ENCODE data around the gene SKP1.

The SKP1 gene

DNA sequence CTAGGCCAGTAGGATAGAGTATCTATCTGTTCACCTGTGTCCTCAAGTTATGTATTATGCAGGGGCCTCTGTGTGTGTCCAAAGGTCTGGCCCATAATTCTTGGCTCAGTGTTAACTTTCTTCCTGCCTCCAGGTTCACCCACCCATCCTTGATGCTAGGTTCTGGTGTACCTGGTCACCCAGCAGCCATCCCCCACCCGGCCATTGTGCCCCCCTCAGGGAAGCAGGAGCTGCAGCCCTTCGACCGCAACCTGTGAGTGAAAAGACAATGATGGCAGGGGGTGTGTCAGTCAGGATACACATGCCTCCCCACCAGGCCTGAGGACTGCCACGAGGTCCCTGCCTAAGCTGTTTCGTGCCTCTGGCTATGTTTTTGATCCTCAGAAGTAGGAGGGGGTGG lies 34.7 kb downstream of the SKP1 start:
- no peak for DNase-seq

GRCh38 chr5:134141331-134142050 lies 35.3 kb downstream of the SKP1 start:
- DNase-seq, result no peak

- DNase-seq, result peak; percentile 44
Measured at GRCh38 chr5:134140530-134141201, 36.1 kb downstream of the SKP1 start.

- no peak for DNase-seq
Measured at GRCh38 chr5:134139891-134140469, 36.8 kb downstream of the SKP1 start.

- no peak for DNase-seq
Measured at GRCh38 chr5:134139377-134139851, 37.3 kb downstream of the SKP1 start.

DNA sequence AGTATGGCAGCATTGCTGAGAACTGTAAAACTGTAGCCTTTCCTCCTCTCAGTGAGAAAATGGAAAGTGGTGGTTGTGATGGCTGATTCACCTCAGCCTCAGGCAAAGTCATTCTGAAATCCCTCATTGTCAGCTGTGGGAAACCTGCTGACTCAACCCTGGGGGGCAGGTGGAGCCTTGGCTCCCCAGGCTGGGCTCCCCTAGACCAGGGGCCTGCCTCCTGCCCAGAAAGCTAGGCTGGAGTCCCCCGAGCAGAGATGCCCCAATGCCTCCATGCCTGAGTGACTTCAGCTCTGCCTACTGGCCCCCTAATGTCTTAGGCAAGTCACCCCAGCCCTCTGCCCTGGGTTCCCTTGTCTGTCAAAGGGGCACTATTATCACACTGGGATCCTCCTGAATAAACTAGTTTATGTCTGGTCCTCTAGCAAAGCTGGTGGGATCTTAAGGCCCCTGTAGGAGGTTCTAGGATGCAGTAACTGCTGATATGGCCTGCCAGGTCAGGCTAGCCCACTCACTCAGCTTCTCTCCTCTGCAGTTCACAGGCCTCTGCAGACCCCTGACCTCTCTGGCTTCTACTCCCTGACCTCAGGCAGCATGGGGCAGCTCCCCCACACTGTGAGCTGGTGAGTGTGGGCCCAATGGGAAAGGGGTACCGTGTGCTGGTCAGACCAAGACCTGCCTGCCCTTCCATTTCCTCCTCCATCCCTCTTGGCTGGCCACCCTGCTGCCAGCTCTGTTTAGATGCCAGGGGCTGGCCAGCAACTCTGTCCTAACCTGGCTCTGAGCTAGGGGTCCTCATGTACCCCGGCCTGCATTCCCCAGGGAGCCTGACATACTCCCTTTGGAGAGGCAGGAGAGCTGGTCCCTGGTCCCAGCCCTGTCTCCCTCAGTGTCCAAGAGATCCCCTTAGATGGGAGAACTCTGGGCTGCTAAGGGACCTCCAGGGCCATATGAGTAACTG lies 38.1 kb downstream of the SKP1 start:
- DNase-seq, result no peak

- no peak for DNase-seq
Measured at GRCh38 chr5:134136771-134137170, 40.0 kb downstream of the SKP1 start.

DNA sequence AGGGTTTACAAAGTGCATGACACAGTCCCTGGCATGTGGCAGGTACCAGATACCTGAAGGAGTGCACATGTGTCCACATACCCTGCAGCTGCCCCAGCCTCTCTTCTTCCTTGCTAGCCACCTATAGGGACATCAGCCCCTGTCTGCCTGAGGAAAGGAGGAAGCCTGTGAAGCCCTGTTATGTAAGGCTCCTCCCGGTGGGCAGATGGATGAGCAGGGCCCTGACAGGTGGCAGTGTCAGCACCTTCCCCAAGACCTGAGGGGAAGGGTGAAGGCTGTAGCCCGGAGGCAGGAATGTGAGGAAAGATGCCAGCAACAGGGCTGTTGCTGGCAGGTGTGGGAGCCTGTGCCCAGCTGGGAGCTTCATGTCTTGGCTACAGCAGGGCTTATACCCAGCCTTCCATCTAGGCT lies 40.5 kb downstream of the SKP1 start:
- DNase-seq, result no peak

GRCh38 chr5:134135091-134135655 lies 41.6 kb downstream of the SKP1 start:
- DNase-seq, result no peak

GRCh38 chr5:134133995-134134541 lies 42.7 kb downstream of the SKP1 start:
- no peak for DNase-seq

- no peak for DNase-seq
Measured at GRCh38 chr5:134133188-134133994, 43.4 kb downstream of the SKP1 start.

GRCh38 chr5:134132372-134133187 lies 44.2 kb downstream of the SKP1 start:
- no peak for DNase-seq

- DNase-seq, result no peak
Measured at GRCh38 chr5:134131578-134132350, 45.0 kb downstream of the SKP1 start.

DNA sequence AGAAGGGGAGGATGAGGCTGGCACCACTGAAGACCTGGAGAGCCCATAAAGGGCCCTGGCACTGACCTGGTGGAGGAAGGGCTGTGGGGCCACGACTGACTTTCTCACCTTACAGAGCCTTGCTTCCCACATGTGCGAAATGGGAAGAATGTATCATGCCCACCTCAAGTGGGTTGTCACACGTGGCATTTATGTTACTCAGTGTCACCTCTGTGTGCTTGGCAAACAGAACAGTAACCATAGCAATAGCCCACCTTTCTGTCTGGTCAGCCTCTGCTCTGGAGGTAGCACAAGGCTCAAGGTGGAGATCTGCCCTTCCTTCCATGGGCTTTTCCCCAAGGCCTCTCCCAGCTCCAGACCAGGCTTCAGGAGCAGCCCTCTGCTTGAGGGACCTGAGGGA lies 45.6 kb downstream of the SKP1 start:
- DNase-seq, result no peak

GRCh38 chr5:134130239-134130945 lies 46.4 kb downstream of the SKP1 start:
- no peak for DNase-seq

- no peak for DNase-seq
Measured at GRCh38 chr5:134129411-134130238, 47.1 kb downstream of the SKP1 start.

- no peak for DNase-seq
Measured at GRCh38 chr5:134128648-134128995, 48.1 kb downstream of the SKP1 start.

DNA sequence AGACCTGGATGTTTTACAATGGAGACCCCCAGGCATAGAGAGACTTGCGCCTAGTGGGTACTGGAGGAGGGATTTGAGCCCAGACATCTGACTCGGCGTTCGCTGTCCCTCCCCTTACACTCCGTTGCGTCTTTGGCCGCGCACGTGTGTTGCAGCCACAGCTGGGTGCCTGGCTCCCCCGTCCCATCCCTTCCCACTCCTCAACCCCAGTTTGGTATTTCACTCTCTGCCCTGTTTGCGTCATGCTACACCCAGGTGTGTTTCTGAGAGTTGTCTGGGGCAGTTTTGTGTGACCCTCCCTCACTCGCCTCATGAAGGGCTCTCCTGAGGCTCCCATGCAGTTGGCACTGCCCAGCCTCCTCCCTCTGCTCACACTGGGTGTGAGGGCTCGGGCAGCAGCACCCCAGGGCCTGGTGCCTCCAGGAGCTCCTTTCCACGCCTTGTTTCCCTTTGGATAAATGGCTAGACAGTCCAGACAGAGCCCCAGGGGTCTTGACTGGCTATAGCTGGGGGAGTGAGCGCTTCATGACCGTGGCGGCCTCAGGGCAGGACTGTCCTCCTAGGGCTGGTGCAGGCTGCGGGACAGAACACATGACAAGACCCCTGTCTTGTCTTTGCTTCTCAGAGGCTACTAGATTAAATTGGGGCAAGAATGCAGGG lies 48.6 kb downstream of the SKP1 start:
- no peak for DNase-seq
